B cell (primary cell): Measurements from ENCODE around the gene RAB28. TPM values are rescaled to one million over a fixed set of nuclear protein-coding genes. Genes with fewer than 3 reads are reported as not detected.

Source experiments
- ATAC-seq: fragments of 200-7000 bp; cut with Tn5 transposase; one replicate; pipeline ENCODE4 v1.10.0; 2021; ENCODE audit warnings: low read depth, mild to moderate bottlenecking, moderate number of reproducible peaks, moderate library complexity
- CTCF ChIA-PET: fragments of 350-600 bp; sonication (Branson Sonifier 250); formaldehyde crosslinking; loops from one replicate; lab custom pipeline; 2021; ENCODE audit warnings: antibody characterized with exemption, inconsistent platforms; lab: Charles Lee
- POLR2A ChIA-PET: fragments of 350-600 bp; sonication (Branson Sonifier 250); formaldehyde crosslinking; loops from one replicate; lab custom pipeline; 2021; ENCODE audit warnings: antibody characterized with exemption; lab: Charles Lee
- DNase-seq: peaks from one replicate; pipeline ENCODE4 v3.0.0; 2013
- H2AFZ ChIP-seq: 2 replicates; pipeline ENCODE4 v1.6.1; 2012; ENCODE audit warnings: mild to moderate bottlenecking, low read depth, low read length; ENCODE audit not compliant: insufficient read depth, poor library complexity, severe bottlenecking
- H3K27ac ChIP-seq, 2 donors: 1 replicate in 1 of 2; 2 replicates in 1 of 2; pipeline ENCODE4 v1.5.1; 2012 to 2013; ENCODE audit warnings: low read length in 2 of 2, mild to moderate bottlenecking in 2 of 2, moderate library complexity in 1 of 2
- H3K27me3 ChIP-seq, 4 experiments: fragments of 200-600 bp in 1 of 4; sonication (generic) in 1 of 4; replicated peaks in 1 of 4; 1 replicate in 2 of 4; 2 replicates in 2 of 4; pipeline versions ENCODE4 v1.6.1 to v1.7.0; 2013 to 2016; ENCODE audit warnings: low read length in 3 of 4, mild to moderate bottlenecking in 2 of 4, mixed read lengths in 1 of 4, moderate library complexity in 1 of 4; ENCODE audit not compliant: insufficient read depth in 4 of 4, control insufficient read depth in 3 of 4; ENCODE audit errors: control extremely low read depth in 1 of 4
- H3K36me3 ChIP-seq, 2 experiments: replicated peaks in 1 of 2; 1 replicate in 1 of 2; 2 replicates in 1 of 2; pipeline versions ENCODE4 v1.6.1 to v1.7.1; 2013; ENCODE audit warnings: low read length in 1 of 2; ENCODE audit not compliant: insufficient read depth in 2 of 2, control insufficient read depth in 1 of 2; ENCODE audit errors: control extremely low read depth in 1 of 2, extremely low read depth in 1 of 2
- H3K4me1 ChIP-seq, 2 donors: fragments of 200-600 bp in 1 of 2; sonication (generic) in 1 of 2; 1 replicate in 1 of 2; 2 replicates in 1 of 2; pipeline versions ENCODE4 v1.5.1 to v1.6.1; 2013 to 2017; ENCODE audit warnings: low read length in 2 of 2; ENCODE audit not compliant: control insufficient read depth in 2 of 2, insufficient read depth in 2 of 2
- H3K4me2 ChIP-seq: replicated peaks from 2 replicates; pipeline ENCODE3; 2012; ENCODE audit warnings: mild to moderate bottlenecking, low read depth, low read length; ENCODE audit not compliant: poor library complexity, severe bottlenecking
- H3K4me3 ChIP-seq, 5 experiments: fragments of 200-600 bp in 1 of 5; sonication (generic) in 1 of 5; 1 replicate in 3 of 5; 2 replicates in 2 of 5; pipeline versions ENCODE4 v1.5.1 to v1.7.0; 2011 to 2016; ENCODE audit warnings: low read length in 4 of 5, mild to moderate bottlenecking in 4 of 5, low read depth in 2 of 5, control low read depth in 1 of 5, moderate library complexity in 1 of 5; ENCODE audit not compliant: insufficient read depth in 1 of 5; ENCODE audit errors: control extremely low read depth in 1 of 5, extremely low read depth in 1 of 5
- H3K79me2 ChIP-seq: fragments of 200-600 bp; sonication (generic); one replicate; pipeline ENCODE4 v1.6.0; 2016; ENCODE audit warnings: low read length; ENCODE audit not compliant: control insufficient read depth, insufficient read depth
- H3K9ac ChIP-seq: fragments of 200-600 bp; sonication (generic); 2 replicates; pipeline ENCODE4 v1.6.1; 2017; ENCODE audit warnings: mild to moderate bottlenecking, low read length, moderate library complexity
- H3K9me3 ChIP-seq, 3 donors: one replicate each; pipeline versions ENCODE4 v1.6.1 to v1.7.1; 2013; ENCODE audit warnings: low read length in 2 of 3; ENCODE audit not compliant: control insufficient read depth in 2 of 3, insufficient read depth in 1 of 3; ENCODE audit errors: control extremely low read depth in 1 of 3
- H4K20me1 ChIP-seq: 2 replicates; pipeline ENCODE4 v1.6.0; 2012; ENCODE audit warnings: mild to moderate bottlenecking, low read length; ENCODE audit not compliant: insufficient read depth, control insufficient read depth, poor library complexity, severe bottlenecking
- H3K27ac Mint-ChIP-seq: one replicate; pipeline ENCODE4 v1.8.0; 2021; ENCODE audit warnings: mixed read lengths
- H3K27me3 Mint-ChIP-seq: one replicate; pipeline ENCODE4 v1.8.0; 2021; ENCODE audit warnings: mixed read lengths
- H3K4me1 Mint-ChIP-seq: one replicate; pipeline ENCODE4 v1.8.0; 2021; ENCODE audit warnings: mixed read lengths
- H3K4me3 Mint-ChIP-seq: one replicate; pipeline ENCODE4 v1.8.0; 2021; ENCODE audit warnings: mixed read lengths
- H3K9me3 Mint-ChIP-seq: one replicate; pipeline ENCODE4 v1.8.0; 2022; ENCODE audit warnings: mixed read lengths; ENCODE audit not compliant: insufficient read depth
- EZH2 ChIP-seq: IDR thresholded peaks from 2 replicates; pipeline ENCODE4 v1.6.1; 2012; ENCODE audit warnings: borderline replicate concordance, low read depth, mild to moderate bottlenecking, moderate library complexity, low read length; ENCODE audit not compliant: insufficient read depth, poor library complexity, severe bottlenecking
- WGBS: methylation state at CpG from one replicate; pipeline ENCODE4 v1.1.5; 2013; ENCODE audit warnings: missing lambda C conversion rate; ENCODE audit not compliant: insufficient coverage; 5-methylcytosine and 5-hydroxymethylcytosine counted together
- intact Hi-C: fragments of 100-400 bp; cut with micrococcal nuclease; formaldehyde crosslinking; loops from one replicate; pipeline ENCODE4 v1.10.0; 2022
- polyA plus RNA-seq: library from polyadenylated mRNA; depleted of rRNA; stranded (reverse); fragments of >200 nt; gene quantifications from 2 replicates; pipeline ENCODE4 v1.2.3, GENCODE V29; 2012
- total RNA-seq, 2 donors: library from RNA; stranded (reverse); fragments of 120-200 nt in 1 of 2; gene quantifications; 1 replicate in 1 of 2; 2 replicates in 1 of 2; pipeline versions ENCODE4 v1.2.3 to v1.2.4, GENCODE V29; 2013 to 2022
- TF ChIP-seq, protein P1 (sequence below): fragments of 200-600 bp; IDR thresholded peaks from one replicate; pipeline ENCODE4 v1.8.0; 2022; ENCODE audit warnings: antibody characterized with exemption, mild to moderate bottlenecking

The RAB28 gene
- total and polyA plus RNA-seq, 2 donors (not counting 1 experiment from before 2014, with no cell fraction given) = 7.2 to 17.4 TPM

- H3K4me1 Mint-ChIP-seq = peaks cover 20% of the 10 kb centered on the region
- Histone ChIP-seq H4K20me1 (no peaks in the 10 kb centered on the region), H2AFZ (no peak overlapping the region), H3K4me1 (peaks cover 33 to 35% of the 10 kb centered on the region in 2 donors), H3K27ac (no peak overlapping the region), H3K9ac (no peak overlapping the region), H3K79me2 (no peaks in the 10 kb centered on the region), H3K4me3 (no peak overlapping the region), H3K4me2 (no peak overlapping the region), H3K27me3 (peaks cover 2 to 81% (median 72%) of the 10 kb centered on the region in 4 experiments), H3K36me3 (no peaks in the 10 kb centered on the region), H3K9me3 (peaks cover 1 to 40% (median 25%) of the 10 kb centered on the region in 3 donors)
- DNase-seq (peak; percentile 19), ATAC-seq (no peak)
- no peak overlapping the region for H3K27ac Mint-ChIP-seq
- no peaks in the 10 kb centered on the region for H3K9me3 Mint-ChIP-seq
- peaks cover 78% of the 10 kb centered on the region for H3K27me3 Mint-ChIP-seq
- H3K4me3 Mint-ChIP-seq = no peak overlapping the region
- 35% methylated on average over 36 of the region's 59 CpGs for WGBS
- TF ChIP-seq EZH2 = no peak
- TF ChIP-seq, protein P1, sequence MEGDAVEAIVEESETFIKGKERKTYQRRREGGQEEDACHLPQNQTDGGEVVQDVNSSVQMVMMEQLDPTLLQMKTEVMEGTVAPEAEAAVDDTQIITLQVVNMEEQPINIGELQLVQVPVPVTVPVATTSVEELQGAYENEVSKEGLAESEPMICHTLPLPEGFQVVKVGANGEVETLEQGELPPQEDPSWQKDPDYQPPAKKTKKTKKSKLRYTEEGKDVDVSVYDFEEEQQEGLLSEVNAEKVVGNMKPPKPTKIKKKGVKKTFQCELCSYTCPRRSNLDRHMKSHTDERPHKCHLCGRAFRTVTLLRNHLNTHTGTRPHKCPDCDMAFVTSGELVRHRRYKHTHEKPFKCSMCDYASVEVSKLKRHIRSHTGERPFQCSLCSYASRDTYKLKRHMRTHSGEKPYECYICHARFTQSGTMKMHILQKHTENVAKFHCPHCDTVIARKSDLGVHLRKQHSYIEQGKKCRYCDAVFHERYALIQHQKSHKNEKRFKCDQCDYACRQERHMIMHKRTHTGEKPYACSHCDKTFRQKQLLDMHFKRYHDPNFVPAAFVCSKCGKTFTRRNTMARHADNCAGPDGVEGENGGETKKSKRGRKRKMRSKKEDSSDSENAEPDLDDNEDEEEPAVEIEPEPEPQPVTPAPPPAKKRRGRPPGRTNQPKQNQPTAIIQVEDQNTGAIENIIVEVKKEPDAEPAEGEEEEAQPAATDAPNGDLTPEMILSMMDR = no peak
- intact Hi-C loops = no loop called here
- ChIA-PET CTCF (interaction anchor here (1.3 kb wide), 1 partner anchor 18 kb away, joined by 4 read pairs; no protein-coding TSS in a partner anchor), POLR2A (no interaction called here)
Observed at GRCh38 chr4:13523591-13524503, 39.7 kb upstream of the RAB28 start.

DNA sequence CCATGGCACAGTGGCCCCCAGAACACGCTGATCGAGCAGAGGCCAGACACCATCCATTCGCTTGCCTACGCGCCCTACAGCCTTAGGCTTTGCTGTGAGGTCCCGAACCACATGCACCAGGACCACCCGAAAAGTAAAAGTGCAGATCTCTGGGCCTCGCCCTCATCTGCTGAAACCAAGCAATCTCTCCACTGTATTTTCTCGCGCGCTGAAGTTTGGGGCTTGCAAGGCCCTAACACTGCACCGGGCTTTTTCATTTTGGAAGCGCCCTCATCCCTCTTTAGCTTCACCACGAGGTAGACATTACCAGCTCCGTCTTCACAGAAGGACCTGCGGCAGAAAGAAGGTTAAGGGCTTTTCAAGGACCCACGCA is 39.0 kb upstream of the RAB28 start:
- peak; percentile 40 for DNase-seq
- H3K4me1 Mint-ChIP-seq = peaks cover 12% of the 10 kb centered on the region
- H3K9me3 ChIP-seq = peaks cover 1 to 34% (median 21%) of the 10 kb centered on the region in 3 donors
- H3K27ac Mint-ChIP-seq = peak overlapping the region; percentile 32
- ChIA-PET CTCF (interaction anchor here (1.2 kb wide), 1 partner anchor 20 kb away, joined by 3 read pairs; no protein-coding TSS in a partner anchor), POLR2A (no interaction called here)
- H3K4me2 ChIP-seq = peak overlapping the region; percentile 55
- no peak overlapping the region for H3K9ac ChIP-seq
- ATAC-seq = no peak
- intact Hi-C loops = no loop called here
- H3K4me1 ChIP-seq = peaks cover 26 to 28% of the 10 kb centered on the region in 2 donors
- H4K20me1 ChIP-seq = no peaks in the 10 kb centered on the region
- no peak overlapping the region for H3K4me3 ChIP-seq
- H3K27me3 ChIP-seq = peaks cover 2 to 74% (median 68%) of the 10 kb centered on the region in 4 experiments
- no peaks in the 10 kb centered on the region for H3K79me2 ChIP-seq
- H3K36me3 ChIP-seq = no peaks in the 10 kb centered on the region
- TF ChIP-seq, protein P1 = no peak
- TF ChIP-seq EZH2 = no peak
- no peak overlapping the region for H3K4me3 Mint-ChIP-seq
- H2AFZ ChIP-seq = no peak overlapping the region
- H3K9me3 Mint-ChIP-seq = no peaks in the 10 kb centered on the region
- peaks cover 72% of the 10 kb centered on the region for H3K27me3 Mint-ChIP-seq
- H3K27ac ChIP-seq = no peak overlapping the region
- 12% methylated on average over 17 of the region's 17 CpGs for WGBS
